ENCODE data around the gene CCDC33.
A peak's percentile ranks its signal among the peaks of the same experiment; 100 is the strongest.

Gene CCDC33

DNA sequence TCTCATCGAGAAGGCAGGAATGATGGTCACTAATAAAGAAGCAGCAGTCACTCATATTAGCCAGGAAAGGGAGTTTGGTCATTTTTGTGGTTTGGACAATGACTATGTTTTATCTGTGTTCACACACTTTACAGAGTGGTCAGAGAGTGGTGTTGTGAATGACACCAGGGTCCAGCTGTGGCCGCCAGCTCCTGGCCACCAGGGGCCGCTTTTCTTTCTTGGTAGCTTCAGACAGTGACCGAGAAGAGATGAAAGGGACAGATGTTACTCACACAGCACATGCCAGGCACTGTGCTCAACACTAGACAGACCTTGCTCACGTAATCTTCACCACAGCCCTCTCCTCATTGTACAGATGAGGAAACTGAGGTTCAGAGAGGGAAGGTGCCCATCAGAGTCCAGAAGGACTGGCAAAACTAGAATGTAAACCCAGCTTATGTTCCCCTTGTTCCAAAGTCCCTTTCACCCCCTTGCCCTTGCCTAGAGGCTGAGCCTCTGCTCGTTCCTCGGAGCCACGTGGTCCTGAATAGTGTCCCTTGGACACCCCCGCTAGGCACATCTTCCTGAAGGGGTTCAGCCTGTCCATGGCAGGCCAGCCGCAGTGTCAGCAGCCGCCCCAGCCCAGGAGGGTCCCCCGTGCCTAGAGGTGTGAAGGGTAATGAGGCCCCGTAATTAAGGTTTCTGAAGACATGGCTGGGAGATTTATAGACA lies 75.8 kb downstream of the CCDC33 start:
- TF ChIP-seq EGR1 (IDR thresholded peaks at IDR 0.05) (no peak), FOXM1 (IDR thresholded peaks at IDR 0.05; ENCODE audit: borderline replicate concordance, low read depth) (no peak), RAD21 (IDR thresholded peaks at IDR 0.05; ENCODE audit: low read depth) (peak; percentile 43)
- TF ChIP-seq, protein P1, sequence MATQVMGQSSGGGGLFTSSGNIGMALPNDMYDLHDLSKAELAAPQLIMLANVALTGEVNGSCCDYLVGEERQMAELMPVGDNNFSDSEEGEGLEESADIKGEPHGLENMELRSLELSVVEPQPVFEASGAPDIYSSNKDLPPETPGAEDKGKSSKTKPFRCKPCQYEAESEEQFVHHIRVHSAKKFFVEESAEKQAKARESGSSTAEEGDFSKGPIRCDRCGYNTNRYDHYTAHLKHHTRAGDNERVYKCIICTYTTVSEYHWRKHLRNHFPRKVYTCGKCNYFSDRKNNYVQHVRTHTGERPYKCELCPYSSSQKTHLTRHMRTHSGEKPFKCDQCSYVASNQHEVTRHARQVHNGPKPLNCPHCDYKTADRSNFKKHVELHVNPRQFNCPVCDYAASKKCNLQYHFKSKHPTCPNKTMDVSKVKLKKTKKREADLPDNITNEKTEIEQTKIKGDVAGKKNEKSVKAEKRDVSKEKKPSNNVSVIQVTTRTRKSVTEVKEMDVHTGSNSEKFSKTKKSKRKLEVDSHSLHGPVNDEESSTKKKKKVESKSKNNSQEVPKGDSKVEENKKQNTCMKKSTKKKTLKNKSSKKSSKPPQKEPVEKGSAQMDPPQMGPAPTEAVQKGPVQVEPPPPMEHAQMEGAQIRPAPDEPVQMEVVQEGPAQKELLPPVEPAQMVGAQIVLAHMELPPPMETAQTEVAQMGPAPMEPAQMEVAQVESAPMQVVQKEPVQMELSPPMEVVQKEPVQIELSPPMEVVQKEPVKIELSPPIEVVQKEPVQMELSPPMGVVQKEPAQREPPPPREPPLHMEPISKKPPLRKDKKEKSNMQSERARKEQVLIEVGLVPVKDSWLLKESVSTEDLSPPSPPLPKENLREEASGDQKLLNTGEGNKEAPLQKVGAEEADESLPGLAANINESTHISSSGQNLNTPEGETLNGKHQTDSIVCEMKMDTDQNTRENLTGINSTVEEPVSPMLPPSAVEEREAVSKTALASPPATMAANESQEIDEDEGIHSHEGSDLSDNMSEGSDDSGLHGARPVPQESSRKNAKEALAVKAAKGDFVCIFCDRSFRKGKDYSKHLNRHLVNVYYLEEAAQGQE (IDR thresholded peaks at IDR 0.05; ENCODE audit: low read depth): no peak

DNA sequence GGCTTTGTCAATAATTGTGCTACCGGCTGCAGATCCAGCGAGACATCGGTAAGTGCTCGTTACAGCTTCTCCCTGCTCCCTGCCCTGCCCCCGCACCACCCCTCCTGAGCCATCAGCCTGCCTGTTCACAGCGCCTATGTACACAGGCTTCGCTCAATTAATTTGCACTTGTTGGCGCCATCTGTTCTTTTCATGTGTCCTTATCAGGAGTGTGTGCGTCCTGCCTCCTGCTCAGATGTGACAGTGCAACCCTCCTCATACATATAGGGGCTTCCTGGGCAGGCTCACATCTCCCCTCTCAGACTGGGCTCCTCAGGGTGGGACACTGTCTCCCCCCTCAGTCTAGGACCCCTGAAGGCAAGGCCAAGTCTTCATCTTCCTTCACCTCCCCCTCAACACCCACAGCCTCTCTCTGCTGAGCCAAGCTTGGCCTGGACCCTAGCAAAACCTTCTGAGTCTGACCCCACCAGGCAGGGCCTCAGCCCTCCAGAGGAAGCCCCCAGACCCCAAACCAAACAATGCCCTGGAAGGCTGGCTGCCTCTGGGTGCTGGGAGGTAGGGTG lies 76.4 kb downstream of the CCDC33 start:
- no peak for TF ChIP-seq EP300 (IDR thresholded peaks at IDR 0.05; ENCODE audit: borderline replicate concordance)
- TF ChIP-seq FOXM1 (IDR thresholded peaks at IDR 0.05; ENCODE audit: borderline replicate concordance, low read depth): no peak
- TF ChIP-seq RAD21 (IDR thresholded peaks at IDR 0.05; ENCODE audit: low read depth): no peak
- TF ChIP-seq, protein P2, sequence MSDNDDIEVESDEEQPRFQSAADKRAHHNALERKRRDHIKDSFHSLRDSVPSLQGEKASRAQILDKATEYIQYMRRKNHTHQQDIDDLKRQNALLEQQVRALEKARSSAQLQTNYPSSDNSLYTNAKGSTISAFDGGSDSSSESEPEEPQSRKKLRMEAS (IDR thresholded peaks at IDR 0.05): no peak
- TF ChIP-seq, protein P3, sequence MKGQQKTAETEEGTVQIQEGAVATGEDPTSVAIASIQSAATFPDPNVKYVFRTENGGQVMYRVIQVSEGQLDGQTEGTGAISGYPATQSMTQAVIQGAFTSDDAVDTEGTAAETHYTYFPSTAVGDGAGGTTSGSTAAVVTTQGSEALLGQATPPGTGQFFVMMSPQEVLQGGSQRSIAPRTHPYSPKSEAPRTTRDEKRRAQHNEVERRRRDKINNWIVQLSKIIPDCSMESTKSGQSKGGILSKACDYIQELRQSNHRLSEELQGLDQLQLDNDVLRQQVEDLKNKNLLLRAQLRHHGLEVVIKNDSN (IDR thresholded peaks at IDR 0.05): no peak
- TF ChIP-seq TEAD4 (IDR thresholded peaks at IDR 0.05): no peak
- TF ChIP-seq TCF12 (IDR thresholded peaks at IDR 0.05; ENCODE audit: low read depth): no peak
- no peak for TF ChIP-seq CREB1 (IDR thresholded peaks at IDR 0.05; ENCODE audit: low read depth)
- TF ChIP-seq YY1 (IDR thresholded peaks at IDR 0.05; ENCODE audit: low read depth): no peak

DNA sequence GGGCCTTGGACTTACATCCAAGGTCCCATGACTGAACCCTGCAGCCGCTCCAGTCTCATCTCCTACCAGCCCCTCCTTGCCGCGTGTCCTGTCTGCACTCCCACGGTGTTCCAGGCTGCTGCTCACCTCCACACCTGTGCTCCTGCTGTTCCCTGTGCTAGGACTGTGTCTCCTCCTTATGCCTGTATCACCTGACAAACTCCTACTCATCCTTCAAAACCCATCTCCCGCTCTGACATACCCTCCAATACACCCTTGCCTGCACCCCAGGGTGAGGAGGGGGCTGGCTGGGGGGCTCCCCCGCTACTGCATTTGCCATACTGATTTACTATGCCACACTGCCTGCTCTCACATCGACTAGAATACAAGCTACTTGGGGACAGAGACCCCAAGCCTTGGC lies 77.8 kb downstream of the CCDC33 start:
- no peak for TF ChIP-seq EP300 (IDR thresholded peaks at IDR 0.05; ENCODE audit: borderline replicate concordance)

DNA sequence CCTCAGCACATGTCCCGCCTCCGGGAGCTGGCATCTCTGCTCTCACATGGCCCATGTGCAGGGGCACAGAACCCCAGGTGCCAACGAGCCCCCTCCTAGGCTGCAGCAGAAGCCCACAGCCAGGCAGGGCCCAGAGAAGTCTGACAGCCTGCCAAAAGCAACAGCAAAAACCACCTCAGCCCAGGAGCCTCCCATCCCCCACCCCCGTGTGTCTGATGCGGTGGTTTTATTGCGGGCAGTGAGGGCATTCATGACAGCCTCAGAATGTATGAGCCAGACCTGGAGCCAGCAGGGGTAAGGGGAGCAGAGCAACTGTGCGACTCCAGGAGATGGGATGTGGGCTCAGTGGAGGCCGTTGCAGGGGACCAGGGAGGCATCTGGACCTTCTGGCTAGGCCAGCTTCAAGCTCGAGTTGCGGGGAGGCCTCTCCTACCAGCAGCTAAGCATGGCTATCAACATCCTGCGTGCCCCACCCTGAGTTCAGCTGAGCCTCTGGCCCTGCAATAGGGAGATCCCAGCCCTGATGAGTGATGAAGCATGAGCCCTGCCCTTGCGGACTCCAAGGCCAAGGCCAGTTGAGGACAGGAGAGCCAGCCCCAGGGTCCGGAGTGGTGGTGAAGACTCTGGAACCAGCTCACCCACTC lies 78.8 kb downstream of the CCDC33 start:
- TF ChIP-seq CEBPB (IDR thresholded peaks at IDR 0.05) (no peak), FOXM1 (IDR thresholded peaks at IDR 0.05; ENCODE audit: borderline replicate concordance, low read depth) (no peak), NFIC (IDR thresholded peaks at IDR 0.05) (no peak), EGR1 (IDR thresholded peaks at IDR 0.05) (no peak), ZBTB7A (IDR thresholded peaks at IDR 0.05; ENCODE audit: low read depth) (no peak), TEAD4 (IDR thresholded peaks at IDR 0.05) (no peak), TCF12 (IDR thresholded peaks at IDR 0.05; ENCODE audit: low read depth) (no peak), EP300 (IDR thresholded peaks at IDR 0.05; ENCODE audit: borderline replicate concordance) (no peak), RAD21 (IDR thresholded peaks at IDR 0.05; ENCODE audit: low read depth) (no peak), CREB1 (IDR thresholded peaks at IDR 0.05; ENCODE audit: low read depth) (no peak), TAF1 (IDR thresholded peaks at IDR 0.05; ENCODE audit: low read depth) (no peak), YY1 (IDR thresholded peaks at IDR 0.05; ENCODE audit: low read depth) (no peak)
- TF ChIP-seq, protein P3 (IDR thresholded peaks at IDR 0.05): no peak
- TF ChIP-seq, protein P2 (IDR thresholded peaks at IDR 0.05): no peak
- TF ChIP-seq, protein P1 (IDR thresholded peaks at IDR 0.05; ENCODE audit: low read depth): no peak

DNA sequence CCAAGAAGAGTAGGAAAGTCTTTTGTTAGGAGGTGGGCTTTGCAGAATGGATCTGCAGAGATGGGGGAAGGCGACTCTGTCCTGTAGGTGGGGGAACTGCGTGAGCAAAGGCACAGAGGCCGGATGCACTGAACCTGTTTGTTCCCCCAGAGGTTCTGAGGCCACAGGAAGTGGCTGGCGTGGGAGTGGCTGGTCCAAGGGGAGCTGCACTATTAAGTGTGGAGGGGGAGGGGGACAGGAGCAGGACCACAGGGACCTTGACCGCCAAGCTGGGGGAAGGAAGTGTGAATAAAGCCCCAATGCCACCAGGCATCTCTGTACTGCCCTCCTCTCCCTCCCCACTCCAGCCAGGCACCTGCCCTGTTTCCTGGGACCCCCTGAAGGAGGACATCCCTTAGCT lies 79.5 kb downstream of the CCDC33 start:
- TF ChIP-seq CEBPB (IDR thresholded peaks at IDR 0.05): no peak

DNA sequence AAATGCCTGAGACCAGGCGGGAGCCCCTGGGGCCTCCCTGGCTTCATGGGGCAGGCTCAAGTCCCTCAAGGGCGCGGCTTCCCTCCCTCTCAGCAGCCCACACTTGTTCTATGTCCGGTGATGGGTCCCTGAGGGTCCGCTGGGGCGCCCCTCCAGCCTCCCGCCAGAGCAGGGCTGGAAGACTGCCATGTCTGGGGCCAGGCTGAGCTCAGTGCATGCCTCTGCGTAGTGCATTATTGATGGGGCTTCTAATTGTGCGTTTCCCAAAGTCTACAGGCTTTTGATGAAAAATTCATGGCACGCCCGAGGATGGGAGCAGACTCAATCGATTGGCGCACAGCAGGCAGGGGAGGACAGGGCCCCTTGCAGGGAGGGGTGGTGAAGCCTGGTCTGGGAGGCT lies 80.0 kb downstream of the CCDC33 start:
- no peak for TF ChIP-seq NFIC (IDR thresholded peaks at IDR 0.05)
- TF ChIP-seq, protein P1 (IDR thresholded peaks at IDR 0.05; ENCODE audit: low read depth): no peak
- no peak for TF ChIP-seq RAD21 (IDR thresholded peaks at IDR 0.05; ENCODE audit: low read depth)
- TF ChIP-seq, protein P2 (IDR thresholded peaks at IDR 0.05): no peak
- no peak for TF ChIP-seq EP300 (IDR thresholded peaks at IDR 0.05; ENCODE audit: borderline replicate concordance)
- TF ChIP-seq CEBPB (IDR thresholded peaks at IDR 0.05): no peak
- no peak for TF ChIP-seq CREB1 (IDR thresholded peaks at IDR 0.05; ENCODE audit: low read depth)
- no peak for TF ChIP-seq TAF1 (IDR thresholded peaks at IDR 0.05; ENCODE audit: low read depth)
- TF ChIP-seq, protein P3 (IDR thresholded peaks at IDR 0.05): no peak
- TF ChIP-seq EGR1 (IDR thresholded peaks at IDR 0.05): no peak
- TF ChIP-seq FOXM1 (IDR thresholded peaks at IDR 0.05; ENCODE audit: borderline replicate concordance, low read depth): no peak
- no peak for TF ChIP-seq TCF12 (IDR thresholded peaks at IDR 0.05; ENCODE audit: low read depth)
- no peak for TF ChIP-seq TEAD4 (IDR thresholded peaks at IDR 0.05)
- no peak for TF ChIP-seq ZBTB7A (IDR thresholded peaks at IDR 0.05; ENCODE audit: low read depth)
- TF ChIP-seq YY1 (IDR thresholded peaks at IDR 0.05; ENCODE audit: low read depth): no peak
